ENCODE results near the gene B4GALT4.

The B4GALT4 gene

DNA sequence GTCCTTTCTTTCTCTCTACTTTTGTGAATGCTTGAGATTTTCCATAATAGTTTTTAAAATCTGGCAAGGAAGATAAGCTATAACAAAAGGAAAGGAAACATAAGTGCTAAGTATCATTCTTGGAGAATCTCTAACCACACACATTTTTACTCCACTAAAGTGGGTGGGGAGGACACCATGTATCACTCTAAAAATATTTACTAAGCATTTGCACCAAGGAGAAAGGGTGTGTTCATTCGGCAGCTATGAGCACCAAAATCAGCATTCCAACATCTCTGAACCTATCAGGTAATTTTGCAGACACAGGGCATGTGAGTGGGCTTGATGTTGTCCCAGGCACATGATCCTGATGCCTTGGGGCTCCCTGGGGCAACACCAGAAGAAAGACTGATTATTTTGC is 5.5 kb downstream of the B4GALT4 start:
- peak; percentile 71 for DNase-seq (ENCODE audit: low read depth)
- H3K4me3 ChIP-seq (ENCODE audit: low read depth, low read length) = no peak overlapping the region
- TF ChIP-seq CTCF (conservative IDR thresholded peaks at IDR 0.05; ENCODE audit: low read depth, low read length) = no peak

GRCh38 chr3:119234610-119235009 is 6.1 kb downstream of the B4GALT4 start:
- no peak for TF ChIP-seq CTCF (conservative IDR thresholded peaks at IDR 0.05; ENCODE audit: low read depth, low read length)
- no peak for DNase-seq (ENCODE audit: low read depth)

DNA sequence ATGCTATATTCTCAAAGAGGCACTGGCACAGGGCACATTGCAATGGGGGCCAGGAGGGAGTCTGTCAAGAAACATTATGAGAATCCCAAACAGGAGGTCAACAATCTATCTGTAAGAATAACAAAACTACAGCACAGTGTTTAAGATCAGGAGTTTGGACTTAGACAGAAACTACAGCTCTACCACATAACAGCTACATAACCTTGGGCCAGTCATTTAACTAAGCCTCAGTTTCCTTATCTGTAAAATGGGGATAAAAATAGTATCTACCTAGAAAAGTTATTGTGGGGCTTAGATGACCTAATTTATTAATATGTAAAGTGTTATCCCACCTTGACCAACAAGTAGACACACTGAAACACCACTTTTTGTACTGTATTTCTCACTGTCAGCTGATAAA is 9.9 kb downstream of the B4GALT4 start:
- no peak for TF ChIP-seq CTCF (conservative IDR thresholded peaks at IDR 0.05; ENCODE audit: low read depth, low read length)
- DNase-seq (ENCODE audit: low read depth) = no peak
- no peak overlapping the region for H3K4me3 ChIP-seq (ENCODE audit: low read depth, low read length)

More at GRCh38 chr3:119234610-119235009, 6.1 kb downstream of the B4GALT4 start:
- no peak overlapping the region for H3K4me3 ChIP-seq (ENCODE audit: low read depth, low read length)

DNA sequence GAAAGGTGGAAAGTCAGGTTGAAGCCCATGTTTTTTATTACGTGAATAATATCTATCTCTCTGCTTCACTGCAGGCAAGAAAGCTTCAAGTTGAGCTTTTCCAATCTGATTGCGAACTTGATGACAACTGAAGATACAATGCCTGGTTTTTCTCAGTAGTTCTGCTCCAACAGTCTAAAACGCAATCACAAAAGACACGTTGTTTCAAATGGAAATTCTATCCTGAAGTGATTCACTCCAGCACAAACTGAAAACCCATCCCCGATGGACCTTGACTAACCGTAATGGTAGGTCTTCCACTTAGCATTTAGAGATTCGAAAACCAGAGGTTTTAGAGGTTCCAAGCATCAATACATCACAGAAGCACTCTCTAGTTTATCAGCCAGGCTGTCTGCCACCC is 10.6 kb downstream of the B4GALT4 start:
- DNase-seq (ENCODE audit: low read depth) = no peak
- no peak overlapping the region for H3K4me3 ChIP-seq (ENCODE audit: low read depth, low read length)
- no peak for TF ChIP-seq CTCF (conservative IDR thresholded peaks at IDR 0.05; ENCODE audit: low read depth, low read length)

DNA sequence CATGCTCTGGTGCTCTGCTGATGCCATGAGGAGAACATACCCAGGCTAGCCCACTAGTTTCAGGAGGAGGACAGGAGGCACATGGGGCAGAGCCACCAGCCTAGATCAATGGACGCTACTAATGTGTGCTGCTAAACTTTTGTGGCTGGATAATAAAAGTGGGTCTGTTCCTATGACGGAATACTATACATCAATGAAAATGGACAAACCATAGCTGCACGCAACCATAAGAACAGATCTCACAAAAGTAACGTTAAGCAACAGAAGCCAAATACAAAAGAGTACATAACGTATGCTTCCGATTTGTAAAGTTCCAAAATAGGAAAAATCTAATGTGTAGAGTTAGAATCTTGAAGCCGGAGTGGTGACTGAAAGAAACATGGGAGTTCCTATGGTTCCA is 11.5 kb downstream of the B4GALT4 start:
- no peak for TF ChIP-seq CTCF (conservative IDR thresholded peaks at IDR 0.05; ENCODE audit: low read depth, low read length)
- no peak for DNase-seq (ENCODE audit: low read depth)
- H3K4me3 ChIP-seq (ENCODE audit: low read depth, low read length) = no peak overlapping the region

- no peak for TF ChIP-seq CTCF (conservative IDR thresholded peaks at IDR 0.05; ENCODE audit: low read depth, low read length)
- DNase-seq (ENCODE audit: low read depth) = no peak
- no peak overlapping the region for H3K4me3 ChIP-seq (ENCODE audit: low read depth, low read length)
Observed at GRCh38 chr3:119228373-119229145, 12.1 kb downstream of the B4GALT4 start.

Measured in choroid plexus epithelial cell (primary cell).